ENCODE measurements around the gene KCTD2. TPM values are rescaled to one million over a fixed set of nuclear protein-coding genes. Genes with fewer than 3 reads are reported as not detected.

Gene KCTD2
- polyA plus RNA-seq, 1 of the 3 experiments (the other 2 are of a cell fraction): 27.5 TPM

GRCh38 chr17:75049706-75050105, 2.7 kb downstream of the KCTD2 start (continued):
- TF ChIP-seq RFX5 (IDR thresholded peaks at IDR 0.05; ENCODE audit: low read length): no peak
- TF ChIP-seq MEF2A (IDR thresholded peaks at IDR 0.05; ENCODE audit: borderline replicate concordance, low read depth): no peak
- TF ChIP-seq TEAD4 (IDR thresholded peaks at IDR 0.05; ENCODE audit: borderline replicate concordance, insufficient read depth): no peak
- TF ChIP-seq POLR2AphosphoS5 (IDR thresholded peaks at IDR 0.05; ENCODE audit: low read depth, low read length): no peak
- TF ChIP-seq GABPA (IDR thresholded peaks at IDR 0.05; ENCODE audit: low read depth): no peak
- TF ChIP-seq YY1 (IDR thresholded peaks at IDR 0.05; ENCODE audit: low read depth): no peak
- no peak for TF ChIP-seq EP300 (IDR thresholded peaks at IDR 0.05; ENCODE audit: borderline replicate concordance in 1 of 2, low read depth in 1 of 2, low read length in 1 of 2)

- ChIA-PET CTCF (interaction anchor here (0.9 to 2.7 kb wide), 3 partner anchors 11 to 150 kb away, joined by 3 to 9 read pairs (median 6); no protein-coding TSS in a partner anchor), POLR2A (interaction anchor here (0.6 kb wide), 1 partner anchor 86 kb away, joined by 3 read pairs; no protein-coding TSS in a partner anchor)
- H3K9me3 ChIP-seq: no peaks in the 10 kb centered on the region
- no peak overlapping the region for H3K27ac ChIP-seq (ENCODE audit: low read depth in 2 of 2, low read length in 1 of 2)
- H3K36me3 ChIP-seq (replicated peaks in 1 of 2; ENCODE audit: control insufficient read depth in 1 of 2, insufficient read depth in 2 of 2, low read length in 1 of 2): peaks cover 38 to 65% of the 10 kb centered on the region in 2 experiments
- no peaks in the 10 kb centered on the region for H3K9me2 ChIP-seq
- H2AFZ ChIP-seq (ENCODE audit: low read depth): no peak overlapping the region
- no peak for DNase-seq
- peaks cover 64% of the 10 kb centered on the region for H3K79me2 ChIP-seq (ENCODE audit: insufficient read depth)
- H3K9ac ChIP-seq: no peak overlapping the region
- H3K4me2 ChIP-seq: no peak overlapping the region
- H3K4me3 ChIP-seq (ENCODE audit: low read depth in 2 of 2, low read length in 1 of 2): no peak overlapping the region
- 95% methylated on average over 2 of the region's 2 CpGs for WGBS (ENCODE audit: low lambda C conversion rate)
- H4K20me1 ChIP-seq (ENCODE audit: insufficient read depth): no peaks in the 10 kb centered on the region
- peaks cover 7% of the 10 kb centered on the region for H3F3A ChIP-seq (replicated peaks; ENCODE audit: insufficient read depth)
- H3K27me3 ChIP-seq (ENCODE audit: insufficient read depth): no peaks in the 10 kb centered on the region
- TF ChIP-seq YY1 (IDR thresholded peaks at IDR 0.05; ENCODE audit: low read depth) (no peak), SMC3 (IDR thresholded peaks at IDR 0.05; ENCODE audit: low read depth, low read length) (no peak), NFIC (IDR thresholded peaks at IDR 0.05; ENCODE audit: borderline replicate concordance) (no peak), TAF1 (IDR thresholded peaks at IDR 0.05; ENCODE audit: borderline replicate concordance, low read depth, low read length) (no peak)
- H3K4me1 ChIP-seq (ENCODE audit: control insufficient read depth in 1 of 2, insufficient read depth in 2 of 2, low read depth in 1 of 2, low read length in 1 of 2): peaks cover 0 to 12% of the 10 kb centered on the region in 2 experiments; a peak in 2 of 4 replicates
Observed at GRCh38 chr17:75051941-75052340, 4.9 kb downstream of the KCTD2 start.

GRCh38 chr17:75059369-75060345, 12.6 kb downstream of the KCTD2 start:
- ChIA-PET POLR2A (interaction anchor here (1.3 kb wide), 1 partner anchor 11 kb away, joined by 6 read pairs; no protein-coding TSS in a partner anchor), CTCF (interaction anchor here (0.6 to 3.4 kb wide), 21 partner anchors 10 to 601 kb away, joined by 3 to 19 read pairs (median 4); partner anchors contain the start of genes NT5C and OTOP2)
- H3K36me3 ChIP-seq (replicated peaks in 1 of 2; ENCODE audit: control insufficient read depth in 1 of 2, insufficient read depth in 2 of 2, low read length in 1 of 2): peaks cover 50 to 64% of the 10 kb centered on the region in 2 experiments
- no peaks in the 10 kb centered on the region for H3F3A ChIP-seq (replicated peaks; ENCODE audit: insufficient read depth)
- no peaks in the 10 kb centered on the region for H3K4me1 ChIP-seq (ENCODE audit: control insufficient read depth in 1 of 2, insufficient read depth in 2 of 2, low read depth in 1 of 2, low read length in 1 of 2)
- no peak overlapping the region for H2AFZ ChIP-seq (ENCODE audit: low read depth)
- peak; percentile 47 for DNase-seq
- no peaks in the 10 kb centered on the region for H3K9me2 ChIP-seq
- no peaks in the 10 kb centered on the region for H3K27me3 ChIP-seq (ENCODE audit: insufficient read depth)
- WGBS (ENCODE audit: low lambda C conversion rate): 88% methylated on average over 25 of the region's 25 CpGs
- no peak overlapping the region for H3K4me2 ChIP-seq
- no peak overlapping the region for H3K4me3 ChIP-seq (ENCODE audit: low read depth in 2 of 2, low read length in 1 of 2)
- H3K79me2 ChIP-seq (ENCODE audit: insufficient read depth): peaks cover 18% of the 10 kb centered on the region; the same call in 1 of the 2 replicates
- no peaks in the 10 kb centered on the region for H3K9me3 ChIP-seq
- H3K9ac ChIP-seq: no peak overlapping the region
- TF ChIP-seq USF1 (IDR thresholded peaks at IDR 0.05; ENCODE audit: borderline replicate concordance, low read depth) (no peak), RAD21 (IDR thresholded peaks at IDR 0.05; ENCODE audit: low read length) (peak; percentile 55), CHD2 (IDR thresholded peaks at IDR 0.05; ENCODE audit: low read length, partially characterized antibody) (no peak), IRF3 (IDR thresholded peaks at IDR 0.05; ENCODE audit: low read depth, low read length) (no peak), TAF1 (IDR thresholded peaks at IDR 0.05; ENCODE audit: borderline replicate concordance, low read depth, low read length) (no peak), FOSL2 (IDR thresholded peaks at IDR 0.05; ENCODE audit: borderline replicate concordance, low read depth) (no peak), SMC3 (IDR thresholded peaks at IDR 0.05; ENCODE audit: low read depth, low read length) (peak; percentile 39; the same call in 1 of the 2 replicates), SIN3A (IDR thresholded peaks at IDR 0.05; ENCODE audit: borderline replicate concordance, low read depth, low read length) (no peak), EP300 (IDR thresholded peaks at IDR 0.05; ENCODE audit: borderline replicate concordance in 1 of 2, low read depth in 1 of 2, low read length in 1 of 2) (no peak), MAX (IDR thresholded peaks at IDR 0.05; ENCODE audit: low read depth) (no peak), CTCF (IDR thresholded peaks at IDR 0.05) (peak; percentile 57)
- H3K27ac ChIP-seq (ENCODE audit: low read depth in 2 of 2, low read length in 1 of 2): no peak overlapping the region
- H4K20me1 ChIP-seq (ENCODE audit: insufficient read depth): no peaks in the 10 kb centered on the region
